Astrocyte (in vitro differentiated cells and primary cell): ENCODE data around the gene SH3PXD2B. TPM values are rescaled to one million over a fixed set of nuclear protein-coding genes. Genes with fewer than 3 reads are reported as not detected.
A peak's percentile ranks its signal among the peaks of the same experiment; 100 is the strongest.

ENCODE experiments used
- DNase-seq: peaks from one replicate; pipeline ENCODE4 v3.0.0-alpha.2; 2010; ENCODE audit warnings: low read depth
- FAIRE-seq: peaks from 2 replicates; lab custom pipeline; 2011; peaks lifted over from hg19 to GRCh38; lab: Jason Lieb, UNC
- H2AFZ ChIP-seq: 2 replicates; pipeline ENCODE4 v1.6.0; 2012; ENCODE audit warnings: low read depth, low read length, inconsistent platforms
- H3K27ac ChIP-seq: 2 replicates; pipeline ENCODE4 v1.5.1; 2011; ENCODE audit warnings: low read depth, low read length, inconsistent platforms
- H3K27me3 ChIP-seq: 2 replicates; pipeline ENCODE4 v1.6.0; 2011; ENCODE audit warnings: low read length, inconsistent platforms; ENCODE audit not compliant: insufficient read depth
- H3K36me3 ChIP-seq: 2 replicates; pipeline ENCODE4 v1.5.1; 2011; ENCODE audit warnings: low read length, inconsistent platforms; ENCODE audit not compliant: insufficient read depth
- H3K4me1 ChIP-seq: 2 replicates; pipeline ENCODE4 v1.5.1; 2011; ENCODE audit warnings: low read length, inconsistent platforms; ENCODE audit not compliant: insufficient read depth
- H3K4me2 ChIP-seq: 2 replicates; pipeline ENCODE4 v1.6.0; 2012; ENCODE audit warnings: low read length, inconsistent platforms
- H3K4me3 ChIP-seq: 2 replicates; pipeline ENCODE4 v1.5.1; 2011; ENCODE audit warnings: low read depth, mild to moderate bottlenecking, low read length, inconsistent platforms; ENCODE audit not compliant: insufficient read depth
- H3K79me2 ChIP-seq: 2 replicates; pipeline ENCODE4 v1.6.0; 2012; ENCODE audit warnings: mild to moderate bottlenecking, low read length, inconsistent platforms; ENCODE audit not compliant: insufficient read depth
- H3K9ac ChIP-seq: 2 replicates; pipeline ENCODE4 v1.6.0; 2012; ENCODE audit warnings: mild to moderate bottlenecking, low read length, inconsistent platforms
- H3K9me3 ChIP-seq: 2 replicates; pipeline ENCODE4 v1.5.1; 2012; ENCODE audit warnings: low read depth, mild to moderate bottlenecking, low read length, inconsistent platforms; ENCODE audit not compliant: insufficient read depth
- H4K20me1 ChIP-seq: 2 replicates; pipeline ENCODE4 v1.6.0; 2012; ENCODE audit warnings: low read length, inconsistent platforms; ENCODE audit not compliant: insufficient read depth
- H3K27ac Mint-ChIP-seq: one replicate; pipeline ENCODE4 v1.8.0; 2021; ENCODE audit warnings: mild to moderate bottlenecking, mixed read lengths; ENCODE audit not compliant: unreplicated experiment
- H3K27me3 Mint-ChIP-seq: one replicate; pipeline ENCODE4 v1.8.0; 2021; ENCODE audit warnings: low read depth, mixed read lengths; ENCODE audit not compliant: unreplicated experiment
- H3K36me3 Mint-ChIP-seq: one replicate; pipeline ENCODE4 v1.8.0; 2021; ENCODE audit warnings: low read depth, mixed read lengths; ENCODE audit not compliant: unreplicated experiment
- H3K4me1 Mint-ChIP-seq: one replicate; pipeline ENCODE4 v1.8.0; 2021; ENCODE audit warnings: low read depth, mixed read lengths; ENCODE audit not compliant: unreplicated experiment
- H3K4me3 Mint-ChIP-seq: one replicate; pipeline ENCODE4 v1.8.0; 2021; ENCODE audit warnings: mild to moderate bottlenecking, moderate library complexity, mixed read lengths; ENCODE audit not compliant: unreplicated experiment
- H3K9me3 Mint-ChIP-seq: one replicate; pipeline ENCODE4 v1.8.0; 2021; ENCODE audit warnings: mild to moderate bottlenecking, mixed read lengths; ENCODE audit not compliant: unreplicated experiment
- EZH2 ChIP-seq: IDR thresholded peaks from 2 replicates; pipeline ENCODE4 v1.6.1; 2012; ENCODE audit warnings: mild to moderate bottlenecking, low read length, inconsistent platforms; ENCODE audit not compliant: insufficient read depth
- total RNA-seq: library from RNA; stranded (reverse); gene quantifications from 2 replicates; pipeline ENCODE4 v1.2.1, GENCODE V29; 2021
- TF ChIP-seq, protein P1 (sequence below): IDR thresholded peaks from 2 replicates; pipeline ENCODE4 v1.5.1; 2011; ENCODE audit warnings: low read depth, mild to moderate bottlenecking, inconsistent platforms, low read length, moderate library complexity; ENCODE audit not compliant: insufficient read depth

The SH3PXD2B gene
- total RNA-seq, 1 donor from 2014 or later, result 66.0 TPM

- H3K79me2 ChIP-seq, result peaks cover 63% of the 10 kb centered on the region
- Mint-ChIP-seq H3K27ac (no peak overlapping the region), H3K9me3 (no peaks in the 10 kb centered on the region), H3K4me3 (no peak overlapping the region), H3K36me3 (peaks cover 33% of the 10 kb centered on the region), H3K4me1 (peaks cover 7% of the 10 kb centered on the region), H3K27me3 (no peaks in the 10 kb centered on the region)
- peaks cover 3% of the 10 kb centered on the region for H3K36me3 ChIP-seq
- peaks cover 94% of the 10 kb centered on the region for H4K20me1 ChIP-seq
- no peak overlapping the region for H3K4me2 ChIP-seq
- no peak overlapping the region for H2AFZ ChIP-seq
- no peak overlapping the region for H3K27ac ChIP-seq
- H3K9me3 ChIP-seq, result no peaks in the 10 kb centered on the region
- no peak for TF ChIP-seq EZH2
- TF ChIP-seq, protein P1, sequence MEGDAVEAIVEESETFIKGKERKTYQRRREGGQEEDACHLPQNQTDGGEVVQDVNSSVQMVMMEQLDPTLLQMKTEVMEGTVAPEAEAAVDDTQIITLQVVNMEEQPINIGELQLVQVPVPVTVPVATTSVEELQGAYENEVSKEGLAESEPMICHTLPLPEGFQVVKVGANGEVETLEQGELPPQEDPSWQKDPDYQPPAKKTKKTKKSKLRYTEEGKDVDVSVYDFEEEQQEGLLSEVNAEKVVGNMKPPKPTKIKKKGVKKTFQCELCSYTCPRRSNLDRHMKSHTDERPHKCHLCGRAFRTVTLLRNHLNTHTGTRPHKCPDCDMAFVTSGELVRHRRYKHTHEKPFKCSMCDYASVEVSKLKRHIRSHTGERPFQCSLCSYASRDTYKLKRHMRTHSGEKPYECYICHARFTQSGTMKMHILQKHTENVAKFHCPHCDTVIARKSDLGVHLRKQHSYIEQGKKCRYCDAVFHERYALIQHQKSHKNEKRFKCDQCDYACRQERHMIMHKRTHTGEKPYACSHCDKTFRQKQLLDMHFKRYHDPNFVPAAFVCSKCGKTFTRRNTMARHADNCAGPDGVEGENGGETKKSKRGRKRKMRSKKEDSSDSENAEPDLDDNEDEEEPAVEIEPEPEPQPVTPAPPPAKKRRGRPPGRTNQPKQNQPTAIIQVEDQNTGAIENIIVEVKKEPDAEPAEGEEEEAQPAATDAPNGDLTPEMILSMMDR, result no peak
- FAIRE-seq, result no peak
- no peaks in the 10 kb centered on the region for H3K27me3 ChIP-seq
- no peak overlapping the region for H3K4me3 ChIP-seq
- no peak for DNase-seq
- no peak overlapping the region for H3K9ac ChIP-seq
- peaks cover 25% of the 10 kb centered on the region for H3K4me1 ChIP-seq
These were observed 30.8 kb downstream of the SH3PXD2B start for GRCh38 chr5:172423379-172424110.

- Histone ChIP-seq H4K20me1 (peaks cover 95% of the 10 kb centered on the region), H3K9me3 (no peaks in the 10 kb centered on the region), H3K36me3 (peaks cover 3% of the 10 kb centered on the region), H2AFZ (no peak overlapping the region), H3K4me3 (no peak overlapping the region), H3K4me2 (no peak overlapping the region), H3K27me3 (no peaks in the 10 kb centered on the region), H3K79me2 (peaks cover 54% of the 10 kb centered on the region), H3K27ac (no peak overlapping the region), H3K4me1 (peaks cover 35% of the 10 kb centered on the region), H3K9ac (no peak overlapping the region)
- TF ChIP-seq EZH2, result no peak
- TF ChIP-seq, protein P1, result no peak
- no peak for DNase-seq
- FAIRE-seq, result no peak
- Mint-ChIP-seq H3K36me3 (peaks cover 38% of the 10 kb centered on the region), H3K4me3 (no peak overlapping the region), H3K27me3 (no peaks in the 10 kb centered on the region), H3K9me3 (no peaks in the 10 kb centered on the region), H3K27ac (no peak overlapping the region), H3K4me1 (peaks cover 13% of the 10 kb centered on the region)
These were observed 32.1 kb downstream of the SH3PXD2B start for GRCh38 chr5:172422255-172422654.

DNA sequence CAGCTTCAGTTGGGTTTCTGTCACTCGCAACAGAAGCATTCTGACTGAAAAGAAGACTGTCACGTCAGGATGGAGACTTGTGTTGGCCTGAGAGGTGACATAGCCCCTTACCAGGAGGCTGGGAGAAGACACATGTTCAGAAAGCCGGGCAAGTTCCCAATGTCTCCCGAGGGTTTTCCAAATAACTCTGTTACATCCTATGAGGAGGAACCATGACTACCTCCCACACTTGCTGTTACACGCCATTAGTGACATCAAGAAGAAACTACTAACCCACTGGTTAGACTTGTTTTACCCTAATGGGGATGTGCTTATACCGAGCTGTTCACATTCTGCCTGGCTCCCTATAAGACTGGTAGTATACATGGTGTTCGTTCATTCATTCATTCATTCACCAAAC lies 33.3 kb downstream of the SH3PXD2B start:
- Histone ChIP-seq H3K4me2 (peak overlapping the region; percentile 3), H3K9ac (no peak overlapping the region), H2AFZ (no peak overlapping the region), H3K79me2 (peaks cover 42% of the 10 kb centered on the region), H3K4me3 (no peak overlapping the region), H4K20me1 (peaks cover 88% of the 10 kb centered on the region), H3K4me1 (peaks cover 35% of the 10 kb centered on the region), H3K27ac (peak overlapping the region; percentile 42), H3K9me3 (no peaks in the 10 kb centered on the region), H3K36me3 (peaks cover 3% of the 10 kb centered on the region), H3K27me3 (no peaks in the 10 kb centered on the region)
- Mint-ChIP-seq H3K36me3 (peaks cover 35% of the 10 kb centered on the region), H3K9me3 (no peaks in the 10 kb centered on the region), H3K27me3 (no peaks in the 10 kb centered on the region), H3K4me1 (peaks cover 7% of the 10 kb centered on the region), H3K27ac (no peak overlapping the region), H3K4me3 (no peak overlapping the region)
- TF ChIP-seq, protein P1, result no peak
- no peak for TF ChIP-seq EZH2
- FAIRE-seq, result no peak
- no peak for DNase-seq
